ENCODE results near the gene NACAD.

Gene NACAD

DNA sequence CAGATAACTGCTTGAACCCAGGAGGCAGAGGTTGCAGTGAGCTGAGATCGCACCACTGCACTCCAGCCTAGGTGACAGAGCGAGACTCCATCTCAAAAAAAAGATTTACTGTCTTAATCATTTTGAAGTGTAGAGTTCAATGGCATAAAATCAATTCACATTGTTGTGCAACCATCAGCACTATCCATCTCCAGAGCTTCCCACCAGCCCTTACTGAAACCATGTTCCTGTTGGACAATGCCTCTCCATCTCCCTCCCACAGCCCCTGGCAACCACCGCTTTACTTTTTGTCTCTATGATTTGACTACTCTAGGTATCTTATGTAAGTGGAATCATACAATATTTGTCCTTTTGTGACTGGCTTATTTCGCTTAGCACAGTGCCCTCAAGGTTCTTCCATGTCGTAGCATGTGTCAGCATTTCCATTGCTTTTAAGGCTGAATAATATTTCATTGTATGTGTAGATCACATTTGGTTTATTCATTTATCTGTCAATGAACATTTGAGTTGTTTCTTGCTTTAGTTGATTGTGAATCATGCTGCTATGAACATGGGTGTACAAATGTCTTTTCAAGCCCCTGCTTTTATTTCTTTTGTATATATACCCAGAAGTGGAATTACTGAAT is 33.1 kb downstream of the NACAD start:
- peaks cover 9% of the 10 kb centered on the region; the same call in 1 of the 2 replicates for H4K20me1 ChIP-seq (ENCODE audit: insufficient read depth, low read length)
- no peaks in the 10 kb centered on the region for H3F3A ChIP-seq (ENCODE audit: insufficient read depth, low read length)
- H3K36me3 ChIP-seq (ENCODE audit: insufficient read depth, low read length): peaks cover 80% of the 10 kb centered on the region
- H3K4me2 ChIP-seq (ENCODE audit: low read length): no peak overlapping the region
- no peaks in the 10 kb centered on the region for H3K27me3 ChIP-seq (ENCODE audit: insufficient read depth, low read length)
- H3K27ac ChIP-seq (ENCODE audit: low read depth, low read length, poor library complexity, severe bottlenecking): no peak overlapping the region
- H3K79me2 ChIP-seq (ENCODE audit: insufficient read depth, low read length): peaks cover 86% of the 10 kb centered on the region
- no peak overlapping the region for H3K4me3 ChIP-seq (ENCODE audit: low read depth, low read length, poor library complexity, severe bottlenecking)
- H3K9ac ChIP-seq (ENCODE audit: low read length): no peak overlapping the region
- no peaks in the 10 kb centered on the region for H3K4me1 ChIP-seq (ENCODE audit: insufficient read depth, low read length, severe bottlenecking)
- TF ChIP-seq, protein P1, sequence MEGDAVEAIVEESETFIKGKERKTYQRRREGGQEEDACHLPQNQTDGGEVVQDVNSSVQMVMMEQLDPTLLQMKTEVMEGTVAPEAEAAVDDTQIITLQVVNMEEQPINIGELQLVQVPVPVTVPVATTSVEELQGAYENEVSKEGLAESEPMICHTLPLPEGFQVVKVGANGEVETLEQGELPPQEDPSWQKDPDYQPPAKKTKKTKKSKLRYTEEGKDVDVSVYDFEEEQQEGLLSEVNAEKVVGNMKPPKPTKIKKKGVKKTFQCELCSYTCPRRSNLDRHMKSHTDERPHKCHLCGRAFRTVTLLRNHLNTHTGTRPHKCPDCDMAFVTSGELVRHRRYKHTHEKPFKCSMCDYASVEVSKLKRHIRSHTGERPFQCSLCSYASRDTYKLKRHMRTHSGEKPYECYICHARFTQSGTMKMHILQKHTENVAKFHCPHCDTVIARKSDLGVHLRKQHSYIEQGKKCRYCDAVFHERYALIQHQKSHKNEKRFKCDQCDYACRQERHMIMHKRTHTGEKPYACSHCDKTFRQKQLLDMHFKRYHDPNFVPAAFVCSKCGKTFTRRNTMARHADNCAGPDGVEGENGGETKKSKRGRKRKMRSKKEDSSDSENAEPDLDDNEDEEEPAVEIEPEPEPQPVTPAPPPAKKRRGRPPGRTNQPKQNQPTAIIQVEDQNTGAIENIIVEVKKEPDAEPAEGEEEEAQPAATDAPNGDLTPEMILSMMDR (IDR thresholded peaks at IDR 0.05; ENCODE audit: low read length): no peak
- TF ChIP-seq EZH2 (IDR thresholded peaks at IDR 0.05; ENCODE audit: borderline replicate concordance, low read length): no peak
- H3K9me3 ChIP-seq (ENCODE audit: low read length): no peaks in the 10 kb centered on the region; the same call in 1 of the 2 replicates
- H2AFZ ChIP-seq (ENCODE audit: low read length): no peak overlapping the region
- H3K9me2 ChIP-seq (ENCODE audit: low read depth, low read length): no peaks in the 10 kb centered on the region

DNA sequence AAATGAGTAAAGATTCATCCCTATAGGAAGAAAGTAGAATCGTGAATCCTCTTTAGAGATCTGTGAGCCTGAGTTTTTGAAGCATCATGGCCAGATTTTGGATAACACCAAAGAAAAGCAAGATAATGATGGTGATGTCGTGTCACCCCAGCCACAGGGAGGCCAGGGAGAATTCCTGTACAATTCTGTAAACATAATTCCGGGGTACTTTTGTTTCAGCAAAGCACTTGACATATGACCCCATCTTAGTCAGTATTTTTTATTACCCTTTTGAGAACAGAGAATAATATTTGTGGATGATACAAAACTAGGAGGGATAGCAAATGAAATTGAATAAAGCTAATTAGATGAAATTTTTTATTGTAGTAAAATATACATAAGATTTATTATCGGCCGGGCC is 33.8 kb downstream of the NACAD start:
- no peaks in the 10 kb centered on the region for H3F3A ChIP-seq (ENCODE audit: insufficient read depth, low read length)
- no peak overlapping the region for H3K4me2 ChIP-seq (ENCODE audit: low read length)
- H3K27ac ChIP-seq (ENCODE audit: low read depth, low read length, poor library complexity, severe bottlenecking): no peak overlapping the region
- no peak overlapping the region for H3K9ac ChIP-seq (ENCODE audit: low read length)
- no peaks in the 10 kb centered on the region; the same call in 1 of the 2 replicates for H3K9me3 ChIP-seq (ENCODE audit: low read length)
- no peaks in the 10 kb centered on the region for H3K4me1 ChIP-seq (ENCODE audit: insufficient read depth, low read length, severe bottlenecking)
- H3K79me2 ChIP-seq (ENCODE audit: insufficient read depth, low read length): peaks cover 86% of the 10 kb centered on the region
- H2AFZ ChIP-seq (ENCODE audit: low read length): no peak overlapping the region
- H3K4me3 ChIP-seq (ENCODE audit: low read depth, low read length, poor library complexity, severe bottlenecking): no peak overlapping the region
- H3K9me2 ChIP-seq (ENCODE audit: low read depth, low read length): no peaks in the 10 kb centered on the region
- TF ChIP-seq, protein P1 (IDR thresholded peaks at IDR 0.05; ENCODE audit: low read length): no peak
- no peak for TF ChIP-seq EZH2 (IDR thresholded peaks at IDR 0.05; ENCODE audit: borderline replicate concordance, low read length)
- peaks cover 80% of the 10 kb centered on the region for H3K36me3 ChIP-seq (ENCODE audit: insufficient read depth, low read length)
- no peaks in the 10 kb centered on the region for H3K27me3 ChIP-seq (ENCODE audit: insufficient read depth, low read length)
- H4K20me1 ChIP-seq (ENCODE audit: insufficient read depth, low read length): peaks cover 5% of the 10 kb centered on the region; the same call in 1 of the 2 replicates

- H3K4me2 ChIP-seq (ENCODE audit: low read length): no peak overlapping the region
- H3K9me2 ChIP-seq (ENCODE audit: low read depth, low read length): no peaks in the 10 kb centered on the region
- H3K9ac ChIP-seq (ENCODE audit: low read length): no peak overlapping the region
- H3K36me3 ChIP-seq (ENCODE audit: insufficient read depth, low read length): peaks cover 81% of the 10 kb centered on the region
- no peak overlapping the region for H3K4me3 ChIP-seq (ENCODE audit: low read depth, low read length, poor library complexity, severe bottlenecking)
- no peaks in the 10 kb centered on the region for H3K4me1 ChIP-seq (ENCODE audit: insufficient read depth, low read length, severe bottlenecking)
- no peak overlapping the region for H3K27ac ChIP-seq (ENCODE audit: low read depth, low read length, poor library complexity, severe bottlenecking)
- no peak overlapping the region for H2AFZ ChIP-seq (ENCODE audit: low read length)
- H3K79me2 ChIP-seq (ENCODE audit: insufficient read depth, low read length): peaks cover 86% of the 10 kb centered on the region
- H3K27me3 ChIP-seq (ENCODE audit: insufficient read depth, low read length): no peaks in the 10 kb centered on the region
- no peaks in the 10 kb centered on the region for H3F3A ChIP-seq (ENCODE audit: insufficient read depth, low read length)
- peaks cover 5% of the 10 kb centered on the region; the same call in 1 of the 2 replicates for H4K20me1 ChIP-seq (ENCODE audit: insufficient read depth, low read length)
- TF ChIP-seq, protein P1 (IDR thresholded peaks at IDR 0.05; ENCODE audit: low read length): no peak
- no peak for TF ChIP-seq EZH2 (IDR thresholded peaks at IDR 0.05; ENCODE audit: borderline replicate concordance, low read length)
- H3K9me3 ChIP-seq (ENCODE audit: low read length): no peaks in the 10 kb centered on the region; the same call in 1 of the 2 replicates
Measured at GRCh38 chr7:45054442-45054841, 34.3 kb downstream of the NACAD start.

Data from OCI-LY1 (cell line).